GM12878 (cell line): Measurements from ENCODE around the gene PHACTR1.

ENCODE experiments used
- ATF7 ChIP-seq: fragments of 450-650 bp; IDR thresholded peaks from 2 replicates; pipeline ENCODE4 v1.6.1; 2016; ENCODE audit warnings: low read depth, mild to moderate bottlenecking
- CBFB ChIP-seq: IDR thresholded peaks from 2 replicates; pipeline ENCODE4 v1.6.1; 2016; ENCODE audit warnings: antibody characterized with exemption, low read depth
- CTCF ChIP-seq, 3 experiments: IDR thresholded peaks in 2 of 3; conservative IDR thresholded peaks in 1 of 3; 2 replicates each; pipeline ENCODE4 v1.5.1; 2011; ENCODE audit warnings: low read depth in 3 of 3, low read length in 3 of 3, mild to moderate bottlenecking in 3 of 3, control low read depth in 2 of 3, moderate library complexity in 2 of 3, inconsistent platforms in 1 of 3, mixed read lengths in 1 of 3; ENCODE audit not compliant: control insufficient read depth in 2 of 3, insufficient read depth in 1 of 3; ENCODE audit errors: extremely low read depth in 1 of 3
- RAD21 ChIP-seq: IDR thresholded peaks from 2 replicates; pipeline ENCODE4 v1.6.1; 2011; ENCODE audit warnings: mild to moderate bottlenecking, low read depth, low read length, moderate library complexity; ENCODE audit not compliant: insufficient read depth

DNA sequence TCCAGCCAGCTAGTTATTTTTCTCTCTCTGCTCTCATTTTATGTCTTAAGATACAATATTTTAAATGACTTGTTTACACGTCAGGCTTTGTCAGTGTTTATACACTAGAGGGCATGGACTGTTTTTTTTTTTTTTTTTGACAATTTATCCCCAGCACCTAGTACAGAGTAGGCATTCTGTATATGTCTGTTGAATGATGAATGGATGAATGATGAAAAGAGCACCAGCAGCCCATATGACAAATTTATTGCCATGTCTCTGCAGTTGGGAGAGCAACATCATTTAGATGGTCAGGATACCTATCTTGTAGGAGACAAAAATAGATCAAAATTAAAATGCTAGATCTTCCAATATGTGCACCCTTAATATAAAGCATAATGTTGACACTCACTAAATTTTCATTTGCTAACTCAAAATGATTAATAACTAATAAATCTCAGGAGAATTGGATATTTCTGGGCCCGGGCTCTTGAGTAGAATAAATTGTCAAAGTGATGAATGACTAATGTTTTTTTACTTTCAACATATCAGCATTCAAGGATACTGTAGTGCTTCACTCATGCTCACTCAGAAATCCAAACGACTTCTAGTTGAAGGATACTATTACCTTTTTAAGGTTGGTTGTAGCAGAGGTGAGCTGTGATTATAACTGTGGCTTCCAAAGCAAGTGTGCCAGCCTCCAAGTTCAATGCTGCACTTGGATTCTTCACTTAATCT lies 200.0 kb downstream of the PHACTR1 start:
- TF ChIP-seq CTCF (IDR thresholded peaks at IDR 0.05 in 2 of 3, conservative IDR thresholded peaks at IDR 0.05 in 1 of 3; ENCODE audit: control insufficient read depth in 2 of 3, extremely low read depth in 1 of 3, insufficient read depth in 1 of 3, low read depth in 3 of 3, low read length in 3 of 3): no peak
- TF ChIP-seq ATF7: no peak
- no peak for TF ChIP-seq CBFB
- no peak for TF ChIP-seq RAD21
